Right lobe of liver (tissue), 6 donors: ENCODE results near the gene SEC22A. TPM values are rescaled to one million over a fixed set of nuclear protein-coding genes. Genes with fewer than 3 reads are reported as not detected.
A peak's percentile ranks its signal among the peaks of the same experiment; 100 is the strongest.

Experiments used
- ATAC-seq, 4 donors: fragments of 200-7000 bp; cut with Tn5 transposase; one replicate each; pipeline ENCODE4 v1.9.1; 2020; ENCODE audit warnings: mild to moderate bottlenecking in 4 of 4, moderate library complexity in 4 of 4
- DNase-seq, 3 donors: peaks; one replicate each; pipeline ENCODE4 v3.0.0-alpha.2; 2020
- H3K27ac ChIP-seq, 3 donors: fragments of 200-600 bp; one replicate each; pipeline ENCODE4 v1.8.0; 2022
- H3K27me3 ChIP-seq, 2 donors: fragments of 200-600 bp; one replicate each; pipeline ENCODE4 v1.8.0; 2022
- H3K36me3 ChIP-seq, 4 donors: fragments of 200-600 bp; sonication (generic) in 1 of 4; one replicate each; pipeline versions ENCODE4 v1.5.1 to v1.8.0; 2017 to 2022; ENCODE audit warnings: control low read depth in 1 of 4
- H3K4me1 ChIP-seq, 4 donors: fragments of 200-600 bp; sonication (generic) in 1 of 4; one replicate each; pipeline versions ENCODE4 v1.5.1 to v1.8.0; 2017 to 2022; ENCODE audit warnings: control low read depth in 1 of 4
- H3K4me3 ChIP-seq, 3 donors: fragments of 200-600 bp; one replicate each; pipeline ENCODE4 v1.8.0; 2022
- H3K9me3 ChIP-seq, 4 donors: fragments of 200-600 bp; sonication (generic) in 1 of 4; one replicate each; pipeline versions ENCODE4 v1.5.1 to v1.8.0; 2017 to 2022; ENCODE audit warnings: control low read depth in 1 of 4
- CTCF ChIP-seq, 4 donors: fragments of 200-600 bp in 3 of 4; fragments of 450-650 bp in 1 of 4; IDR thresholded peaks; one replicate each; pipeline versions ENCODE4 v1.5.1 to v1.8.0; 2016 to 2022; ENCODE audit warnings: antibody characterized with exemption in 4 of 4, mild to moderate bottlenecking in 2 of 4
- POLR2A ChIP-seq: fragments of 450-650 bp; IDR thresholded peaks from one replicate; pipeline ENCODE4 v1.6.1; 2017; ENCODE audit warnings: antibody characterized with exemption, mild to moderate bottlenecking
- WGBS: methylation state at CpG from one replicate; pipeline ENCODE4 v1.1.6; 2018; ENCODE audit warnings: low coverage, low lambda C conversion rate; ENCODE audit not compliant: insufficient coverage; ENCODE audit errors: missing lambda C conversion rate; 5-methylcytosine and 5-hydroxymethylcytosine counted together
- intact Hi-C, 2 donors: fragments of 100-400 bp; cut with DNase I; formaldehyde crosslinking; loops; one replicate each; pipeline versions ENCODE4 v1.11.2 to v1.14.1; 2022
- total RNA-seq, 6 experiments: library from RNA; depleted of rRNA in 2 of 6; stranded (reverse); fragments of >200 nt in 2 of 6; fragmentation: NEBNext Ultra II Directional in 3 of 6; extraction: Animal tissue kit (Norgen Biotek cat#: 25700) in 3 of 6; gene quantifications; one replicate each; pipeline versions ENCODE4 v1.1.0 to v1.2.4, GENCODE V29; 2016 to 2023
- donor health status: DM: no; HTN: yes; CAD: no.
- donor health status: DM: no; HTN: no; CAD: no.
- donor health status: DM: no; HTN: no; CAD: no.
- donor health status: DM: no; HTN: yes; CAD: no.
- donor health status: DM: no; HTN: yes; CAD: no.

SEC22A gene
- total RNA-seq, 6 experiments from 2014 or later = 7.5 to 24.9 (median 11.0) TPM

- Histone ChIP-seq H3K36me3 (no peaks in the 10 kb centered on the region), H3K27ac (no peak overlapping the region), H3K9me3 (no peaks in the 10 kb centered on the region), H3K4me3 (no peak overlapping the region), H3K27me3 (no peaks in the 10 kb centered on the region), H3K4me1 (no peaks in the 10 kb centered on the region)
- DNase-seq = no peak
- intact Hi-C loops = no loop called here
- no peak for TF ChIP-seq POLR2A
- no peak for TF ChIP-seq CTCF (IDR thresholded peaks at IDR 0.05)
- ATAC-seq = no peak
- 84% methylated on average over 5 of the region's 5 CpGs for WGBS
These were observed 105.3 kb downstream of the SEC22A start for GRCh38 chr3:123307064-123307463.

- TF ChIP-seq CTCF (IDR thresholded peaks at IDR 0.05) = no peak
- TF ChIP-seq POLR2A = no peak
- peak in 1 of 3 donors; percentile 35 for DNase-seq
These were observed 108.4 kb downstream of the SEC22A start for GRCh38 chr3:123310186-123310585.

GRCh38 chr3:123310741-123311140, 109.0 kb downstream of the SEC22A start:
- WGBS = 62% methylated on average over 5 of the region's 6 CpGs
- peak in 1 of 3 donors; percentile 13 for DNase-seq
- no peak overlapping the region for H3K4me3 ChIP-seq
- no peak overlapping the region for H3K27ac ChIP-seq
- TF ChIP-seq POLR2A = no peak
- no peak for TF ChIP-seq CTCF (IDR thresholded peaks at IDR 0.05)
- no peaks in the 10 kb centered on the region for H3K27me3 ChIP-seq
- no peaks in the 10 kb centered on the region for H3K36me3 ChIP-seq
- ATAC-seq = peak in 1 of 4 donors; percentile 52
- no peaks in the 10 kb centered on the region for H3K9me3 ChIP-seq
- peaks cover 0 to 4% (median 0%) of the 10 kb centered on the region in 4 donors for H3K4me1 ChIP-seq
- intact Hi-C loops = no loop called here

More at GRCh38 chr3:123310186-123310585, 108.4 kb downstream of the SEC22A start:
- no peaks in the 10 kb centered on the region for H3K36me3 ChIP-seq
- peaks cover 0 to 4% (median 0%) of the 10 kb centered on the region in 4 donors for H3K4me1 ChIP-seq
- ATAC-seq = no peak
- H3K27me3 ChIP-seq = no peaks in the 10 kb centered on the region
- no peak overlapping the region for H3K4me3 ChIP-seq
- H3K9me3 ChIP-seq = no peaks in the 10 kb centered on the region
- no peak overlapping the region for H3K27ac ChIP-seq
- intact Hi-C loops = no loop called here
- 80% methylated on average over 2 of the region's 8 CpGs for WGBS

- H3K27ac ChIP-seq = no peak overlapping the region
- DNase-seq = no peak
- H3K36me3 ChIP-seq = no peaks in the 10 kb centered on the region
- intact Hi-C loops = no loop called here
- ATAC-seq = no peak
- H3K4me3 ChIP-seq = no peak overlapping the region
- WGBS = 80% methylated on average over 2 of the region's 9 CpGs
- H3K4me1 ChIP-seq = peaks cover 0 to 4% (median 0%) of the 10 kb centered on the region in 4 donors
- H3K27me3 ChIP-seq = no peaks in the 10 kb centered on the region
- TF ChIP-seq CTCF (IDR thresholded peaks at IDR 0.05) (no peak), POLR2A (no peak)
- H3K9me3 ChIP-seq = no peaks in the 10 kb centered on the region
These were observed 109.5 kb downstream of the SEC22A start for GRCh38 chr3:123311201-123311600.
